T-helper 9 cell (primary cell): ENCODE results near the gene TEX54.
"Not testable (repeated sequence)": the region's sequence is repeated elsewhere in the genome, so short reads cannot be mapped to it uniquely, and the experiment has no call there.

Experiments used
- DNase-seq: peaks from one replicate; pipeline ENCODE4 v3.0.0-alpha.2; 2020

TEX54 gene

DNA sequence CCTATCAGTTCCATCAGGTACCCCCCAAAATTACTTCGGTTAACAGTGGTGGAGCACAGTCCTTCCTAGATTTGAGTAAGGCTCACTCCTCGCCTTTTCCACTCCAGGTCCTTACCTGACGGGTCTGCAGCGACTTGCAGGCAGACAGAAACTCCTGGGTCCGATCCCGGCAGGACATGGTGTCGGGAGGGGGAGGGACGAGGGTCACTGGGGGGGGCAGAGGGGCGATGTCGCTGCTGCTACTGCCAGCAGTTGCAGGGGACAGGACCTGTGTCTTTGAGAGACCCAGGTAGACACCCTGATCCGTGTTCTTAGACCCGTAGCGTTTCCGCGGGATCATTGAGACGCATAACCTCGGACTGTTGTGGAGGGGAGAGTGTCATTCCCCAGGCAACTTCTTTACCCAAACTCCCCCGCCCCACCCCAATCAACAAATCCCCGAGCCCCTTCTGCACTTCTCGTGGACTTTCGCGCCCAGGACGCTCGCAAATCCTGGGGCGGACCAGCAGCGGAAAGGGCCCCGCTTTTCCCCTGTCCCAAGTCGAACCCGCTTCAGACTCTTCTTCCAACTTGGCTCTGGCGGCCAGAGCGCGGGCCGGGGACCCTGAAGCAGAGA, 1.6 kb downstream of the TEX54 start:
- DNase-seq = no peak

DNA sequence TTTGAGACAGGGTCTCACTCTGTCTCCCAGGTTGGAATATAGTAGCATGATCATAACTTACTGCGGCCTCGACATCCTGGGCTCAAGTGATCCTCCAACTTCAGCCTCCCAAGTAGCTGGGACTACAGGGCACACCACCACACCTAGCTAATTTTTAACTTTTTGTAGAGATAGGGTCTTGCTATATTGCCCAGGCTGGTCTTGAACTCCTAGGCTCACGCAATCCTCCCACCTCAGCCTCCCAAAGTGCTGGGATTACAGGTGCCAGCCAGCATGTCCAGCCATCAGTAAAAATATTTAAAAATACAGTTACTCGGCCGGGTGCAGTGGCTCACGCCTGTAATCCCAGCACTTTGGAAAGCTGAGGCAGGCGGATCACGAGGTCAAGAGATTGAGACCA, 4.5 kb downstream of the TEX54 start:
- not testable (repeated sequence) for DNase-seq

DNA sequence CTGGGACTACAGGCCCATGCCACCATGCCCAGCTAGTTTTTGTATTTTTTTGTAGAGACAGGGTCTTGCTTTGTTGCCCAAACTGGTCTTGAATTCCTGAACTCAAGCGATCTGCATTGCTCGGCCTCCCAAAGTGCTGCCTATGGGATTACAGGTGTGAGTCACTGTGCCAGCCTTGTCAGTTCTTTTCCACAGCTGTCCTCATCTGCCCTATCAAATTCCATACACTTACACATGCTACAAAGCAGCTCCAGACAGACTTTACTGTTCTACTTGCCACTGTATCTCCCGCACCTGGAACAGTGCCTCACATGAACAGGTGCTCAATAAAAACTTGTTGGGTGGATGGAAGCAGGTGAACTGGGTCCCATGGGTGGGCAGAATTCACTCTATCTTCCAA, 9.0 kb downstream of the TEX54 start:
- no peak for DNase-seq

DNA sequence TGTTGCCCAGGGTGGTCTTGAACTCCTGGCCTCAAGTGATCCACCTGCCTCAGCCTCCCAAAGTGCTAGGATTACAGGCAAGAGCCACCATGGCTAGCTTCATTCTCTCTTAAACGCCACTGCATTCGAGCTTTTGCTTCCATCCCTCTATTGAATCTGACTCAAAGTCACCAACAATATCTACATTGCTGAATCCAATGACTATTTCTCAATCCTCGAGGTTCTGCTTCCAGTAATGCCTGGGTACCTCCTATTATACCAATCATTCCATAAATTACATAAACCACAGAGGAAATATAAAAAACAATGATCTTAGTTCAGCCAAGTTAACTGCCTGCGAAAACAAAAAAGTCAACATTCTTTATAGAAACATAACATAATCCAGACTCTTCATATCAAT, 15.5 kb downstream of the TEX54 start:
- DNase-seq = no peak

DNA sequence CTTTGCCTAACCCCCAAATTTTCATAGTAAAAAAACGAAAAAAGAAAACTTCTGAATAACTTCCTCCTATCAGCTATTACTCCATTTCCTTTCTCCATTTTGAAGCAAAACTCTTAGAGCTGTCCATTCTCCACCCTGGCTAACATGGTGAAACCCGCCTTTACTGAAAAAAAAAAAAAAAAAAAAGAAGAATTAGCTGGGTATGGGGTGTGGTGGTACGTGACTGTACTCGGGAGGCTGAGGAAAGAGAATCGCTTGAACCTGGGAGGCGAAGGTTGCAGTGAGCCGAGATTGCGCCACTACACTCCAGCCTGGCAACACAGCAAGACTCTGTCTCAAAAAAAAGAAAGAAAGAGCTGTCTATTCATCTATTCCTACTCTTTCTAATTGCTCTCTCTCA, 16.1 kb downstream of the TEX54 start:
- no peak for DNase-seq

DNA sequence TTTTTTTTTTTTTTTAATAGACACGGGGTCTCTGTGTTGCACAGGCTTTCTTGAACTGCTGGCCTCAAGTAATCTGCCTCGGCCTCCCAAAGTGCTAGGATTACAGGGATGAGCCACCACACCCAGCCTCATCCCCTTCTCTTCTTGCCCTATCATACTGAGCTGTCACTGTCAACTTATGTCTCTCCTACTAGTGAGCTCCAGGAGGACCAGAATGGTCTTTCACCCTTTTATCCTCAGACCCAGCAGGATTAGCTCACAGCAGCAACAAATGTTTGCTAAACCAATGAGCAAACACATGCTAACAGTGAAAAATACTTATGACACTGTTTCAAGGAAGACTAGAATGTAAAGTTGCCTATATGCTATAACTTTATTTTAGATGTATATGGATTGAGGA, 21.0 kb downstream of the TEX54 start:
- no peak for DNase-seq

DNA sequence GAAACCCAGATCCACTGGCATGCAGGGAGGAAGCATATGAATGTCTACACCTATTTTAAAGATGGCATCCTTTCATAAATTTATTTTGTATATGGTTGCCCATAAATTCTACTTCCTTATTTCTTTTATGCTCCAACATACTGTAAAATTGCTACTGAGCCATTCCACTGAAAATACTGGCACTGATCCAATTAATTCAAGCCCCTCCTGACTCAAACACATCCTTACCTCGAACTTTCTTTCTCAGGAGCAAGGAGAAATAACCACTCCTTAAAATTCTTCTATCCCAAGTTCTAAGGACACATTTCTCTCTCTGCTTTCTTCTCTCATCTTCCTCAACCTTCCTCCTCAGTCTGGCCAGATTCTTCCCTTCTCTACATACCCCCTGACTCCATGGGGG, 21.9 kb downstream of the TEX54 start:
- no peak for DNase-seq

DNA sequence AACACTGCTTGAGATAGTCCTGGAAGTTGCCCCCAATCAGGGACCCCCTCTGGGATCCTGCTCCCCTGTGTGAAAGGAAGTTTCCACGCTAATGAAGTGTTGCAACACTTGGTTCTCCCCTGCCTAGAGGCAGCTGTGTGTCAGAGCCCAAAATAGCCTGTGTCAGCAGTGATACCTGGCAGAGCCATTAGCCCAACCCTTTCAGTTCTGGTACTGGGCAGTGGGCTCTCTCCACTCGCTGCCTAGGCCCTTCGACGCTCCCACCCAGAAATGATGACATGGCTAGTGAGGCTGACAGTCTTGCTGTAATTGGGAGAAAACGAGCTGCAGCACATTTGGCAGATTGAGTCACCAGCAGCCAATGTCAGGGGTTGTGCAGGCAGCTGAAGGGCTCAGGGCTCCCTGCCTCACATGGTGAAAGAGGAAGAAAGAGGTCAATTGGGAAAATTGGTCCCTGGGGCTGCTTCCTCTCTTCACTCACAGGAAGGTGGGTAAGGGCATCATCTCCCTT, 26.0 kb downstream of the TEX54 start:
- DNase-seq = no peak

DNA sequence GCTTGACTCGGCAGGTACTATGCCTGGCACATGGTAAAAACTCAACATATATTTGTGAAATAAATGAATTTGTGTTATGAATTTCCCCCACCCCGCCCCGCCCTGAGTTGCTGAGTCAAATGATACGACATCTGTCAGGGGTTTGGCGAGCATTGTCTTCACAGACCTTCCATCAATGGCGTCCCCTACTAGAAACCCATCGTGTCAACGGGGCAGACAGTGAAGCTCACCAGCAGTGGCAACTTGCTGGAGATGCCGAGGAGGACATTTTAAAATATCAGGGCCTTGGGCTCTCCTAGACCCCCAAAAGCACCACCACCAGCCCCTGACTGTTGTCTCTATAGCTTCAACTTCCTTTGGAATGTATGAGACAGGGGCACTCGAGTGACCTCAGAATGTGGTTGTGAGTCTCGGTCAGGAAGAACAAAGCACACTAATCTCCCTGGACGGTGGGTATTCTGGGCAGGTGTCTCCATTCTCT, 26.6 kb downstream of the TEX54 start:
- DNase-seq = no peak

DNA sequence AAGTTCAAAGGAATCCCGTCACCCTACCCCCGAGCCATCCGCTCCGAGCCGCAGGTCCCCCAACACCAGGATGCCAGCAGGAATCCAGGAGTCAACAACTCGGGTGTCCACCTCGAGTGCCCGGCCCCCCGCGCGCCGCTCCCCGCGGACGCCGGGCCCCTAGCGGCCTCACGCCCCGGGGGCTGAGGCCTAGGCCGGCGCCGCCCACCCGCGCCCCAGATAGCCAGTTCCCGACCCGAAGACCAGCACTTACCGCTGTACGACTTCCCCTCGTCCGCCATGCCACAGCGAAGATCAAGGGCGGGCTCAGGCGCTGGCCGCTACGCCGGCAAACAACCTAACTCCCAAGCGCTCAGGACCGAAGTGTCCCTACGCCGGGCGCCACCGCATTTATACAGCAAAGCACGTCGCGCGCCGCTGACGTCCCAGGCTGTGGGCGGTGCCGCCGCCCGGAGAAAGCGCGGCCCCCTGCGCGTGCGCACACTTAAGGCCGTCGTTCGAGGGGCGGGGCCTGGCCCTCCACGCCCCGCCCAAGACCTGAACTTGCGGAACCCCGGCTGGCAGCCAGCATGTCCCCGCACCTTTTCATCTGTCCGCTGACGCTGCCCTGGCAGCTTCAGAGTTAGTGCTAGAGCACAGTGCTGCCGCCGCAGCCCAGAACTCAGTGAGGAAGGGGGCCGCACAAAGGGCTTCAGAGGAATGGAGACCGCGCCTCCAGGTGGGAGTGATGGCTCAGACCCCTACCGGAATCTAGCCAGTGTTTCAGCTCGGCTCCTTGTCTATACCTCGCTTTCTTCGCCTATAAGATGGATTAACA, 27.4 kb downstream of the TEX54 start, which contains the start of gene NXF1:
Gene NXF1, minus strand, starts transcription at position 365 of the 817 bp plus-strand sequence. Its CDS starts 84 bp downstream, at position 281.
- DNase-seq = peak; percentile 96

DNA sequence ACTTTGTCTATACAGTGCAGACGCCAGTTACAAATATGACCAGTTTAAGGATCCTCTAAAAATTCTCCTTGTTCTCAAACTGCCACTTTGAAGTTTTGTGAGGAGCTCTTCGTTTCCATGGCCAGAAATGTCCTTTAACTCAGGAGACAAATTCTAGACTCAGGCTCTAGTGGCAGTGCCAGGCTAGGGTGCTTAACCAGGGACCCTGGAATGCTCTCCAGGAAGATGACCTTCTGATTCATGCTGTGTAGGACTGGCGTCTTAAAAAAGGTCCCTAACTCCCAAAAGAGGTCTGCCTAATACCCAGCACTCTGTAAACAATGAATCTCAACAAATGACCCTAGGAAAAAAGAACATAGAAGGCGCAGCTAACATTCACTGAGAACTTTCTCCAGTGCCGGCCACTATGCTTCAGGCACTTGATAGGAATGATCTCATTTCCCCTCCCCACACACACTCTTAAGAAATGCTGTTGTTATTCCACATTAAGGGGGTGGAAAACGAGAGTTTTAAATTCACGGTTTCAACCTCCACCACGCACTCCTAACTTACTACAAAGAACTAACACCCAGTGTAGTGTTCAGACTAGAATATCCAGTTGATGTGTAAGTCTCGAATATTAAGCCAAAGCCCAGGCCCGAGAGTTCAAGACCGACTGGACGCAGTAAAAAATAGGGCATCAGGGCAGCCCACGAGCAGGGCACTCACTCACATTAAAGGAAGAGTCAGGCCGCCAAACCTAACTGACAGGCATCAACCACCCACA, 28.1 kb downstream of the TEX54 start:
- no peak for DNase-seq

DNA sequence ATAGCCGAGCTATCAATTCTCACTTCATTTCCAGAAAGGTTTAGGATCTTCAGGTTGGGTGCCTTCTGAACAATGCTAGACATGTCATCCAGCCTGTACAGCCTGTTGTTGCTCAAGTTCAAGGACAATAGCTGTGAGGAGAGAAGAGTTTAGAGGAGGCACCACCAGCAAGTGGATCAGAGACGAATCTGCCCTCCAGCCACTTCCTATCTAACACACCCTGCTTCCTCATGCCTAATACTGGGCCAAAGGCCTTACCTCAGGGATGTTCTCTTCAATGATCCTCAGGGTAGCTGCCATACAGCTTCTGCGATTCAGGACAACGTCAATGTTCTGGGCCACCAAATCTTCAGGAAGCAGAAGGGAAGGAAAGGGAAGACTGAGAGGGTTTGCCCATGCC, 31.6 kb downstream of the TEX54 start:
- no peak for DNase-seq

DNA sequence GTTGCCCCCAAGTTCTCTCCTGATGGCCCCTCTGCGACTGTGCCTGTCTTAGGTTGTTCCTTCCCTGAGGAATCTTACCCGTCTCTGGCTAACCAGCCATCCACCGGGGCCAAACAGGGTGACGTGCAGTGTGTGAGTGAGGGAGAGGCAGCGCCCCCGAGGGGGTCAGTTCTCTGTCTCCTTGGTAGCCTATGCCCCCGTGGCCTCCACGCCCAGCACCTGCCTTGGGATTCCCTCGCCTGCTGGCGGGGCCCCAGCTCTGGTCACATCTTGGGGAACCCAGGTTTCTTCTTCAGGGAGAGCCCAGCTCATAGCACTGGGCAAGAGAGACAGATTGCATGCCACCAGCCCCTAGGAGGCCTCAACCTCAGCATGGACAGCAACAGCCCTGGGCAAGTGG, 33.2 kb downstream of the TEX54 start:
- DNase-seq = no peak

DNA sequence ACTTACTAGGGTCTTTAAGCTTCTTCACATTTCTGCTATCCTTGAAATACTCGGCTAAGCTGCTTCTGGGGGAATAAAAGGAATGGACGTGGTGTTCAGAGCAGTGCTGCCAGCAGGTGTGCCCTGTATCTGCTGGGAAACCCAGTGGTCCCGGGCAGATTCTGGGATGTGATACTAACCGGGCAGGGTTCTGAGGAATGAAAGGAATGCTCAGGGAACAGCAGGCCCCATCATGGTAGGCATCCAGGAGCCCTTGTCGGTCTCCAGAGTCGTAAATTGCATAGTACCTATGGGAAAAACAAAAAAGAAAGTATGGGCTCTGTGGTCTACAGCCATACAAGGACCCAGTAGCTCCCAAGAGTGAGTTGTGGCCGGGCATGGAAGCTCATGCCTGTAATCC, 36.4 kb downstream of the TEX54 start:
- no peak for DNase-seq

DNA sequence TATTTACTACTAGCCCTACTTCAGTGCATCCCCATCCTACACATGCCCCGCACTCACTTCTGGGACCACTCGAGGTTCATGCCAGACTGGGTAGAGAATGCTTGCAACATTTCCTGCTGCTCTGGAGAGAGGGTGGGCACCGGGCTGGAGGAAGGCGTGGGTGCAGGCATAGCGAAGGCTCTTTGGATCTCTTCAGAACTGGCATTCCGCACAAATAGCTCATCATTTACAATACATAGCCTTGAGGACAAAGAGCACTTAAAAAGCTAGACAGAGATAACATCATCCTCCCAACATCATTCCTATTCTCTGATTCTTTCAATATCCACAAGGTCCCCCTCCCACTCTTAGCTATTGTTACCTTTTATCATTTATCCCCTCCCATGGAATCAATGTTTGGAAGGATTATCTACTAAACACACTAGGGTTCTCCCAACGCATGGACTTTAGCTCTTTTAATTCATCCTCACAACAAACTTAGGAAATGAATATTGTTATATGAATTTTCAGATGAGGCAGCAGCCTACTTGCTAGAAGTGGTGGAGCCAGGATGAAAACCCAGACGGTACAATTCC, 38.4 kb downstream of the TEX54 start:
- no peak for DNase-seq

DNA sequence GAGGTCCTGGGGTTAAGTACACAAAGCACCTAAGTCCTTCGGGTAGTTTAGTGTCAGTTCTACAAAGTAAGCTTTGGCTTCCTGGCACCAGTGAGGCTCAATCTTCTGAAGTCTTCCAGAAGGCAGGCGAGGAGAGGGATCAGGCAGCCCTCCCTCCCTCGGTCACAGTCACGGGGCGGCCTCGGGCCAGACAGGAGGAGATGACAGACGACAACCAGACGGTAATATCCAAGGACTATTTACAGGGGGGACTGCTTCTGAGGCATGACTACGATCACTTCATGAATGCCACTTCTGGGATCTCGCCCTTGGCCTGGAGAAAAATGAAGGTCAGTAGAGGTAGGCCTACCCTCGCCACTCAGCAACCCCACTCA, 40.5 kb downstream of the TEX54 start:
- DNase-seq = no peak

DNA sequence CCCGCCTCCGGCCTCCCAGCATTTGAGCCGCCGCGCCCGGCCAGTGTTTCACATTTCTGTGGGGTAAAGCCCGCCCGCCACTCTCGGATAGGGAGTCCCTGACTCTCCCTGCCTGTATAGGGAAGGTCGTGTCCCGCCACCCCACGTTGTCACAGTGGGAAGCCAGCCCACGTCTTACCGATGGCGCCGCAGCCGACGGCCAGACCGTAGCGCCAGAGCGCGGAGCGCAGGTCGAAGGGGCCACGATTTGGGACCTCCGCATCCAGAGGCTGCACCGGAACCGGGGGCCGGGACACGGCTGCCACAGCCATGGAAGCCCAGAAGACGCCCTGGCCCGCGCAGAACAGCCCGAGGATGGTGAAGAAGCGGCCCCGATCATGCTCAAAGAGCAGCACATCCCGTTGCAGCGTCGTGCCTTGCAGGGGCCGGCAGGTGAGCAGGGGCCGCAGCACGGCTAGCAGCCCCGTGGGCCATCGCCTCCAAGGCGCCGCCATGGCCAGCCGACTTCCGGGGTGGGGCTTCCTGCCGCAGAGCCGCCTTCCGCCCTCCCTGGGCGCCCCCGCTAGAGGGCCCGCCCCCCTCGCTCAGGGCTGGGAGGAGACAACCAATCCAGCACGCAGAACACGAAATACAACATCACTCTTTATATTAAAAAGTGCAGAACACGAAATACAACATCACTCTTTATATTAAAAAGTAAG, 41.0 kb downstream of the TEX54 start, which contains the start of gene TMEM223:
Gene TMEM223, minus strand, starts transcription at position 506 of the 701 bp plus-strand sequence. Its CDS starts 12 bp downstream, at position 494.
- peak; percentile 87 for DNase-seq

DNA sequence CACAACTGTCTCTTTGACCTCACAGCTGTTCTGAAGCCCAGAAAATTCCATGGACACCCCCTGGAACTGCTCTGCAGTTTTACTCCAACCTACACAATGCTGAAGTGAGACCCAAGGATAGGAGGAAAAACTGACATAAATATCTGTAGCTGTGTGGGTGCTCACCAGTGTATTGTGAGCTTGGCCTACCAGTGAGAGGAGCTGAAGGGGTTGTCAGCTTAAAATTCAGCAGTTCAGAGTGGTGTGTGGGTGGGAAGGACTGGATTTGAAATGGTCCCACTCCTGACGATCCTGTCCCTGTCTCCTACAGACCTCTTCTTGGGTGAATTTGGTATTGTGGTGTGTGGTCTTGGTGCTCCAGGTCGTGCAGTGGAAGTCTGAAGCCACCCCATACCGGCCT, 43.1 kb downstream of the TEX54 start:
- no peak for DNase-seq

DNA sequence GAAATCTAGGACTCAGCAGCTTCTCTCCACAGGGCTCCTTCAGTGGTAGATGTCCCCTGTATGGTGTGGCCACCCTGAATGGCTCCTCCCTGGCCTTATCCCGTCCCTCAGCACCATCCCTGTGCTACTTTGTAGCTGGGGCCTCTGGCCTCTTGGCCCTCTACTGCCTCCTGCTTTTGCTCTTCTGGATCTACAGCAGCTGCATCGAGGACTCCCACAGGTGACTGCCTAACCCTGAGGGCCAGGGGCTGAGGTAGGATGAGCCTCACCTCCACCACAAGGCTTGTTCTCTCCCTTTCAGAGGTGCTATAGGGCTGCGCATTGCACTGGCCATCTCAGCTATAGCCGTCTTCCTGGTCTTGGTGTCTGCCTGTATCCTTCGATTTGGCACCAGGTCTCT, 43.6 kb downstream of the TEX54 start:
- no peak for DNase-seq

DNA sequence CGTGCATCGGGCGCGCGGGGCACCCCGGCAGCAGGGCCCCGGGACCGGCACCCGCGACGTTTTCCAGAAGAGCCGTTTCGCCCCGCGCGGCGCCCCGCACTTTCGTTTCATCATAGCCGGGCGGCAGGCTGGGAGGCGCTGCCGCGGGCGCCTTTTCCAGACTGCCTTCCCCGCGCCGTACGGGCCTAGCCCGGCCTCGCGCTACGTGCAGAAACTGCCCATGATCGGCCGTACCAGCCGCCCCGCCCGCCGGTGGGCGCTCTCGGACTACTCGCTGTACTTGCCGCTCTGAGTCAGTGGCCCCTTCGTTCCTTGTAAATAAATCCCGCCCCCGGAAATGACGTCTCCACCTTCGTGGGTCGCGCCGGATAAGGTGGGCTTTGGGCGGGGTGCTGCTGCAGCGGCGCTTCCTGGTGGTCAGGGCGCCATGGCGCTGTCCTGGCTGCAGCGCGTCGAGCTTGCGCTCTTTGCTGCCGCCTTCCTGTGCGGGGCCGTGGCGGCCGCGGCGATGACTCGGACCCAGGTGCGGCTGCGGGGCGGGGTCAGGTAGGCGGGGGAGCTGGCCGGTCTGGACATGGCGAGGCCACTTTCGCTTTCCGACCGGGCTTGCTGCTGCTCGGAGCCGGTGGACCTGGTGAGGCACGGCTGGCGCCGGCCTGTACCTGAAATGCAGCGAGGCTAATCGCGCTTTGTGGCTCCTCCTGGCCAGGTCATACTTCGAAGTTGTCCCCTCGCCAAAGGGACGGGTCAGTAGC, 45.5 kb downstream of the TEX54 start, which contains the start of gene TMEM179B:
Gene TMEM179B, plus strand, starts transcription at position 398 of the 755 bp plus-strand sequence. Its CDS starts 30 bp downstream, at position 428.
- DNase-seq = peak; percentile 97

DNA sequence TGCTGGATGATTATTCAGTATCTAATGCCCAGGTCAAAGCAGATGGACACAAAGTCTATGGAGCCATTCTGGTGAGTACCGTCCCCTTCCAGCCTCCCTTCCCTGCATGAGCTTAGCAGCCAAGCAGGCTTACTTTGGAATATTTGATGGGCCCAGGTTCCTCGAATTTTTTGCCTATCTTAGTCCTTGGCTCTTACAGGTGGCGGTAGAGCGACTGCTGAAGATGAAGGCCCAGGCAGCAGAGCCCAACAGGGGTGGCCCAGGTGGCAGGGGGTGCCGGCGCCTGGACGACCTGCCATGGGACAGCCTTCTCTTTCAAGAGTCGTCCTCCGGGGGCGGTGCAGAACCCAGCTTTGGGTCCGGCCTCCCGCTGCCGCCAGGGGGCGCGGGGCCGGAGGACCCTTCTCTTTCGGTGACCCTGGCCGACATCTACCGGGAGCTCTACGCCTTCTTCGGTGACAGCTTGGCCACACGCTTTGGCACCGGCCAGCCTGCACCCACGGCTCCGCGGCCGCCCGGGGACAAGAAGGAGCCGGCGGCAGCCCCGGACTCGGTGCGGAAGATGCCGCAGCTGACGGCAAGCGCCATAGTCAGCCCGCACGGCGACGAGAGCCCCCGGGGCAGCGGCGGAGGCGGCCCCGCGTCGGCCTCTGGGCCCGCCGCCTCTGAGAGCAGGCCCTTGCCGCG, 46.2 kb downstream of the TEX54 start:
- DNase-seq = peak; percentile 79
